ENCODE measurements around the gene SPATA18.

SPATA18 gene

GRCh38 chr4:52107336-52107735 is 56.2 kb downstream of the SPATA18 start:
- peak; percentile 21 for DNase-seq (ENCODE audit: low read depth)

GRCh38 chr4:52107745-52108144 is 56.6 kb downstream of the SPATA18 start:
- no peak for DNase-seq (ENCODE audit: low read depth)

GRCh38 chr4:52110171-52110570 is 59.1 kb downstream of the SPATA18 start:
- no peak for DNase-seq (ENCODE audit: low read depth)

- DNase-seq (ENCODE audit: low read depth), result no peak
Observed at GRCh38 chr4:52111995-52112394, 60.9 kb downstream of the SPATA18 start.

DNA sequence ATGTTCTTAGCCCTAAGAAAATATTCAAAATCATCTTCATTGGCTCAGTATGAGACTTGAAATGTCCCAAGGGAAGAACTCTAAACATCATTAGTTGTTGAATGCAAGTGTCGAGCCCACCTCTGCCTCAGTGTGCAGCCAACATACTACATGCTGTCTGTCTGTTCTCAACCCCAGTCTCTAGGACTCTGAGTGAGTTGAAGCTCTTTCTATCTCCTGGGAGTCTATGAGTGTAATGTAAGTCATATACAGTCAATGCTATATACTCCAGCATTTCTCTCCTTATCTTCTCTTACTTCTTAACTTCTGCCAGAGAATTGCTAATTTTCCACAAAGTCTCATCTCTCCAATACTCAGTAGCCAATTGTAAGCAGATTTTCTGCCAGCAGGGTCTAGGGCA is 61.3 kb downstream of the SPATA18 start:
- DNase-seq (ENCODE audit: low read depth), result no peak

DNA sequence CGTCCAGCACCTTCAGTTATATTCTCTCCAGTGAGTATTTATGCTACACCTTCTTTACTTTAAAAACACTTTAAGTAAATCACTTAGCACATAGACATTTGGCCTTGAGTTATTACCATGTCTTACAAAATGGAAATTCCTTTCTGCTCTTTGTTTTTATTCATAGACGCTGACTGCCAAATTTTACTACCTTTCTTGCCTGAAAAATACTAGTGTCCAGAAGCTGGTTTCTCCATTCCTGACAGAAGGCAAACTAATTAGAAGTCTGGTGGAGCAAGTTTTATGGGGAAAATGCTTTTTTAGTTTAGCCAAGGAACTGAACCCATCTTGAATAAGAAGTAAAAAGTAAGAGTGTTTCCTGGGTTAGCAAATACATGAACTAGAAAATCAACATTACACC is 65.5 kb downstream of the SPATA18 start:
- no peak for DNase-seq (ENCODE audit: low read depth)

DNA sequence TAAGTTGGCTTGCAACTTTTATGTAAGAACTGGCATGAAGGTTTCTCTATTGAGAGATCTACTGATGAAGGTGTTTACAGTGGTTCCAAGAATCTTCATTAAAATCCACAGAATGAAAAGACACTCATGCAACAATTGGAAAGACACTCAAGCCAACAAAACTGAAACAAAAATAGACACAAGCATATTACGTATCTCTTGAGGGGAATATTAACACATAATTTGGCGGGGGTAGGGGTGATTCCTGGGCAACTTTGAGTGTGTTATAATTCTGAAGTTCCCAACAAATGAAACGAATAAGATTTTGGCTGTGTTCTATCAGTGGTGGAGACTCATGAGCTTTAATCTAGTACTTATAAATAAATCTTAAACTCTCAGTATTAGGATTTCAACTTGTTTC is 75.1 kb downstream of the SPATA18 start:
- no peak for DNase-seq (ENCODE audit: low read depth)

DNA sequence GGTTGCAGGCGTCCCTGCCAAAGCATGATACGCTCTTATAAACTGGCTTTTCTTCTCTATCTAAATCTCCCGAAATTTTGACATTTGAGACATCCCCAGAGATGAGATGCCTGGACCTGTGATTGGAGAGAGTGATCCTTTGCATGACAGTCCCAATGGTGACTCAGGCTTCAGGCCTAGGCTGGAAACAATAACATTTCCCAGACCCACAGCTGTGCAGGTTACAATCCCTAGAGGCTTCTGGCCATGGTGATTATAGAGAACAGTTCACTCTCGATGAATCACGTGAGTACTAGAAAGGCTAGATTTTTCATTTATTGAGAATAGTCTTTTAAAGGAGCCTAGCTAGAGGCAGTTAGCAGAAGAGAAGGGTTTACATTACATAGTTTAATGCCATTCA is 75.9 kb downstream of the SPATA18 start:
- DNase-seq (ENCODE audit: low read depth), result no peak

- no peak for DNase-seq (ENCODE audit: low read depth)
Observed at GRCh38 chr4:52135171-52135570, 84.1 kb downstream of the SPATA18 start.

- peak; percentile 6 for DNase-seq (ENCODE audit: low read depth)
Observed at GRCh38 chr4:52137152-52137551, 86.0 kb downstream of the SPATA18 start.

DNA sequence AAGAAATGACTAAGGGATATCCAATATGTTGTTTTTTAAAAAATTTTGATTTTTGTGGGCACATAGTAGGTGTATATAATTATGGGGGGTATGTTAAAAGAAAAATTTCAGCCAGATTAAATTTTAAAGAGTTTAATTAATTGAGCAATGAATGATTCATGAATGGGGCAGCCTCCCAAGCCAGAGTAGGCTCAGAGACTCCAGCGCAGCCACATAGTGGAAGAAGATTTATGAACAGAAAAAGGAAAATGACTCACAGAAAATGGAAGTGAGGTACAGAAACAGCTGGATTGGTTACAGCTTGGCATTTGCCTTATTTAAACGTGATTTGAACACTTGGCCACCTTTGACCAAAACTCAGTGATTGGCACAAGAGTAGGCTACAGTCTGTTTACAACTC is 91.7 kb downstream of the SPATA18 start:
- DNase-seq (ENCODE audit: low read depth), result no peak

DNA sequence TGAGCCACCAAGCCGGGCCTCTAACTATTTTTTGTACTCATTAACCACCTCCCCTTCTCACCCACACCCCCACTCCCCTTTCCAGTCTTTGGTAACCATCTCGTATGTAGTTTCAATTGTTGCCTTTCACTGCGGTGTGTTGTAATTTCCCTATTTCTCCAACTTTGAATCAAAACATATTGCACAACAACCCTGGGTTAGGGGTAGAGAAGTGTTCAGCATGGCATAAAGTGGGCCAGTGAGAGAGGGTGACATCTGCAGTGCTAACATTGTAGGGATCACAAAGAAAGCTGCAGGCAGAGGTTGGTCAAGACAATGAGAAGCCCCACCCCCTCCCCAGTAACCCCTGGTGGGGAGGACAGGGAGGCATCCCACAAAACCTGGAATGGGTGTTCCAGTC is 92.7 kb downstream of the SPATA18 start:
- DNase-seq (ENCODE audit: low read depth), result no peak

DNA sequence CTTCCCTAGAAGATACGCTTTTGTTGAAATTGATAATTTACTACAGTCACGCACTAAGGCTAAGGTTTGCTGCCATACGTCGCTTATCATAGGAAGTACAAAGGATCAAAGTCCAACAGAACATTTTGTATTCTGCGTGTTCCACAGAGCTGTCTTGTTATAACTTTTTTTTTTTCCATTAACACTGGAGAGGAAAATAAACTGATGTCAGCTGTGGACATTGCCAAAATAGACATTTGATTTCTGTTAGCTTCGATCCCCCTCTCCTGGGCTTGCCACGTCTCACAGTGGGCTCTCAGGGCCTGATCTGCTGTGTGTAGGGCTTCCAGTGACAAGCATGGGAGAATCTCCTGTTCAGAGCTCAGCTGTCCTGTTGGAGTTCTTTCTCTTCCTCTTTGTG is 93.3 kb downstream of the SPATA18 start:
- DNase-seq (ENCODE audit: low read depth), result no peak

All from iris pigment epithelial cell (primary cell).